Neural cell (in vitro differentiated cells): ENCODE data around the gene ITGA2B.

Experiments
- EP300 ChIP-seq: fragments of 450-650 bp; conservative IDR thresholded peaks from 2 replicates; pipeline ENCODE4 v1.6.1; 2014; ENCODE audit warnings: antibody characterized with exemption, mild to moderate bottlenecking, moderate library complexity; ENCODE audit not compliant: poor library complexity, severe bottlenecking
- EZH2 ChIP-seq: fragments of 200-600, 300-800 bp; shearing (Covaris generic), sonication (generic); IDR thresholded peaks from 2 replicates; pipeline ENCODE4 v1.6.1; 2014; ENCODE audit warnings: antibody characterized with exemption, low read length, borderline replicate concordance, mild to moderate bottlenecking; ENCODE audit not compliant: insufficient read depth, poor library complexity, severe bottlenecking
- TF ChIP-seq, protein P1 (sequence below): fragments of 450-650 bp; IDR thresholded peaks from 2 replicates; pipeline ENCODE4 v1.5.1; 2014; ENCODE audit warnings: antibody characterized with exemption, mild to moderate bottlenecking, moderate library complexity; ENCODE audit not compliant: poor library complexity, severe bottlenecking

DNA sequence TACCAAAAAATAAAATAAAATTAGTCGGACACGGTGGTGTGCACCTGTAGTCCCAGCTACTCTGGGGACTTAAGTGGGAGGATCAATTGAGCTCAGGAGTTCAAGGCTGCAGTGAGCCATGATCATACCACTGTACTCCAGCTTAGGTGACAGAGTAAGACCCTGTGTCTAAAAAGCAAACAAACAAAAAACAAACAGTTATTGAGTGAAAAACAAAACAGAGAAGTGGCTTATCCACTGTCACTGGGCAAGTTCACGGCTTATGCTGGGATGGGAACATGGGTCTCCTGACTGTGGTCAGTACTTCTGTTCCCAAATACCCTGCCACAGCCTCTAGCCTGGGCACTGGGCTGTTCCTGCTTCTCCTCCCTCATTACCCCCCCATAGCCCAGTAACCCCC, 53.9 kb downstream of the ITGA2B start:
- no peak for TF ChIP-seq EZH2
- TF ChIP-seq, protein P1, sequence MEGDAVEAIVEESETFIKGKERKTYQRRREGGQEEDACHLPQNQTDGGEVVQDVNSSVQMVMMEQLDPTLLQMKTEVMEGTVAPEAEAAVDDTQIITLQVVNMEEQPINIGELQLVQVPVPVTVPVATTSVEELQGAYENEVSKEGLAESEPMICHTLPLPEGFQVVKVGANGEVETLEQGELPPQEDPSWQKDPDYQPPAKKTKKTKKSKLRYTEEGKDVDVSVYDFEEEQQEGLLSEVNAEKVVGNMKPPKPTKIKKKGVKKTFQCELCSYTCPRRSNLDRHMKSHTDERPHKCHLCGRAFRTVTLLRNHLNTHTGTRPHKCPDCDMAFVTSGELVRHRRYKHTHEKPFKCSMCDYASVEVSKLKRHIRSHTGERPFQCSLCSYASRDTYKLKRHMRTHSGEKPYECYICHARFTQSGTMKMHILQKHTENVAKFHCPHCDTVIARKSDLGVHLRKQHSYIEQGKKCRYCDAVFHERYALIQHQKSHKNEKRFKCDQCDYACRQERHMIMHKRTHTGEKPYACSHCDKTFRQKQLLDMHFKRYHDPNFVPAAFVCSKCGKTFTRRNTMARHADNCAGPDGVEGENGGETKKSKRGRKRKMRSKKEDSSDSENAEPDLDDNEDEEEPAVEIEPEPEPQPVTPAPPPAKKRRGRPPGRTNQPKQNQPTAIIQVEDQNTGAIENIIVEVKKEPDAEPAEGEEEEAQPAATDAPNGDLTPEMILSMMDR = no peak
- TF ChIP-seq EP300 = no peak
